ENCODE measurements around the gene SIPA1.
"Not testable (repeated sequence)": the region's sequence is repeated elsewhere in the genome, so short reads cannot be mapped to it uniquely, and the experiment has no call there.

The SIPA1 gene

DNA sequence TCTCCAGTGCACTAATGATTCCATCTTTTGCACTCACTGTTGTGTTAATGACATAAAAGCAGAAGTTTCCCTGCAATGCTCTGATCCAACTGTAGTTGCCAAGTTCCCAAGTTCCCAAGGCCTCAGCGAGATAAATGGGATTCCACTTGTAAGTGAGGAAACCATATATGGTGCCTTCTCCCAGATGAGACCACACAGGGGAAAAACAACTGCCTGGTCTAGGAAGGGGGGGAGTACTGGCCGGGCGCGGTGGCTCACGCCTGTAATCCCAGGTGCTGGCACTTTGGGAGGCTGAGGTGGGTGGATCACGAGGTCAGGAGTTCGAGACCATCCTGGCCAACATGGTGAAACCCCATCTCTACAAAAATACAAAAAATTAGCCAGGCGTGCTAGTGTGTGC, 48.1 kb downstream of the SIPA1 start:
- intact Hi-C loops (cut with DNase I) = no loop called here
- DNase-seq = peak in 1 of 10 donors; percentile 10

DNA sequence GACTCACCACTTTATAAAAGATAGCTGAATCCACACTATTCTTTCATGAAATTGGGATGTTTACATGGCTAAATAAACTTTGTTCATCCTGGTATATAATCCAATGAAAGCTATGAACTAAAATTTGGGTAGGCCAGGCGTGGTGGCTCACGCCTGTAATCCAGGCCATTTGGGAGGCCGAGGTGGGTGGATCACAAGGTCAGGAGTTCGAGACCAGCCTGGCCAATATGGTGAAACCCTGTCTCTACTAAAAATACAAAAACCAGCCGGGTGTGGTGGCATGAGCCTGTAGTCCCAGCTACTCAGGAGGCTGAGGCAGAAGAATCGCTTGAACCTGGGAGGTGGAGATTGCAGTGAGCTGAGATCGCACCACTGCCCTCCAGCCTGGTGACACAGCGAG, 53.9 kb downstream of the SIPA1 start:
- intact Hi-C loops (cut with DNase I) = not testable (repeated sequence)
- DNase-seq = peak in 1 of 10 donors; percentile 15

- DNase-seq = peak in 1 of 10 donors; percentile 69
- intact Hi-C loops (cut with DNase I) = no loop called here
Measured at GRCh38 chr11:65692367-65692766, 54.5 kb downstream of the SIPA1 start.

- peak in 6 of 10 donors; percentile 21 to 88 (median 67) for DNase-seq
Measured at GRCh38 chr11:65695459-65696241, 57.7 kb downstream of the SIPA1 start.

DNA sequence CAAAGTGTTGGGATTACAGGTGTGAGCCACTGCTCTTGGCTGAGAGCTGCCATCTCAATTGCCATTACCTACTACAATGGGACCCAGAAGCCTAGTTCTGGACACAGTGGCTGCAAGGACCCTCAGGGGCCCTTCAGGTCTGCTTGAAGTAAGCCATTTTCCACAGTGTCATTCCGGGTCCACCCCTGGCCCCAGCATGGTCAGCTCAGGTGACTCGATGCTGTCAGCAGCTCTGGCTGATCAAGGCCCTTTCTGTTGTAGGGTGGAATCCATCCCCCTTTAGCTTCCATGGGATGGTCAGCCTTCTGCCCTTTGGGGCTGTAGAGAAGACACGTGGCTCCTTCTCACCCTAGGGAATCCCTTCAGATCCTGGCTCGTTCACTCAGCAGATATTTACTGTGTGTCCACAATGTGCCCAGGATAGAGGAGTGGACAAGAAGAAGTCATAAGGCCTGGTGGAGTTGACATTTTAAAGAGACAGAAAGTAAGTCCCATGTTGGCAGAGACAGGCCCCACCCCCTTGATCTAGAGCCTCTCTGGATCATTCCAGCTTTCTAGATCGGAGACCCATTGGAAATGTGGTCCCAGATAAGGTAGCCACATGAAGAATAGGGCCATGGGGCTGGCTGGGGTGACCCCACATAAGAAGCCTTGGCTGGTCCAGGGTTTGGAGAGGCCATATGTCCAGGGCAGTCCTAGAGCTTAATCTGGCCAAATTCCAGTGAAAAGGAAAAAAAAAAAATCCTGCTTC, 59.1 kb downstream of the SIPA1 start:
- DNase-seq = peak in 1 of 10 donors; percentile 58
- intact Hi-C loops (cut with DNase I) = no loop called here

More at GRCh38 chr11:65695459-65696241, 57.7 kb downstream of the SIPA1 start:
- intact Hi-C loops (cut with DNase I) = no loop called here

GRCh38 chr11:65698205-65698604, 60.3 kb downstream of the SIPA1 start:
- DNase-seq = no peak
- intact Hi-C loops (cut with DNase I) = no loop called here

GRCh38 chr11:65699306-65699705, 61.4 kb downstream of the SIPA1 start:
- peak in 1 of 10 donors; percentile 56 for DNase-seq
- intact Hi-C loops (cut with DNase I) = no loop called here

- intact Hi-C loops (cut with DNase I) = no loop called here
- DNase-seq = no peak
Measured at GRCh38 chr11:65700399-65700798, 62.5 kb downstream of the SIPA1 start.

All from posterior cingulate gyrus (tissue), 11 donors.